Trophoblast cell (in vitro differentiated cells and primary cell): ENCODE data around the gene EGFL7.

Experiments
- DNase-seq, 2 donors: peaks; one replicate each; pipeline ENCODE4 v3.0.0-alpha.2; 2016
- H2AFZ ChIP-seq: 2 replicates; pipeline ENCODE4 v1.6.1; 2013; ENCODE audit warnings: low read length, moderate library complexity, mild to moderate bottlenecking; ENCODE audit not compliant: insufficient read depth, poor library complexity
- H2AK5ac ChIP-seq: 2 replicates; pipeline ENCODE4 v1.6.1; 2013; ENCODE audit warnings: mild to moderate bottlenecking, low read length
- H2BK120ac ChIP-seq: 2 replicates; pipeline ENCODE4 v1.6.1; 2013; ENCODE audit warnings: low read length, mild to moderate bottlenecking, moderate library complexity; ENCODE audit not compliant: insufficient read depth, poor library complexity
- H2BK12ac ChIP-seq: 2 replicates; pipeline ENCODE4 v1.6.1; 2013; ENCODE audit warnings: mild to moderate bottlenecking, low read length, moderate library complexity
- H2BK5ac ChIP-seq: 2 replicates; pipeline ENCODE4 v1.6.1; 2013; ENCODE audit warnings: low read length, low read depth, moderate library complexity, mild to moderate bottlenecking; ENCODE audit not compliant: poor library complexity
- H3K14ac ChIP-seq: 2 replicates; pipeline ENCODE4 v1.6.1; 2013; ENCODE audit warnings: mild to moderate bottlenecking, low read length
- H3K18ac ChIP-seq: 2 replicates; pipeline ENCODE4 v1.6.1; 2013; ENCODE audit warnings: mild to moderate bottlenecking, low read length
- H3K23ac ChIP-seq: 2 replicates; pipeline ENCODE4 v1.6.1; 2013; ENCODE audit warnings: low read length
- H3K27ac ChIP-seq: 2 replicates; pipeline ENCODE4 v1.5.1; 2013; ENCODE audit warnings: low read depth, mild to moderate bottlenecking, inconsistent platforms, low read length, moderate library complexity
- H3K27me3 ChIP-seq: 2 replicates; pipeline ENCODE4 v1.6.1; 2013; ENCODE audit warnings: inconsistent platforms, mild to moderate bottlenecking, low read length, moderate library complexity; ENCODE audit not compliant: insufficient read depth
- H3K36me3 ChIP-seq, 2 experiments: 1 replicate in 1 of 2; 2 replicates in 1 of 2; pipeline ENCODE4 v1.6.1; 2013; ENCODE audit warnings: low read length in 2 of 2, mild to moderate bottlenecking in 2 of 2, moderate library complexity in 1 of 2; ENCODE audit not compliant: insufficient read depth in 2 of 2, control insufficient read depth in 1 of 2
- H3K4ac ChIP-seq: 2 replicates; pipeline ENCODE4 v1.6.1; 2013; ENCODE audit warnings: low read depth, mild to moderate bottlenecking, low read length, moderate library complexity
- H3K4me1 ChIP-seq, 2 experiments: 1 replicate in 1 of 2; 2 replicates in 1 of 2; pipeline ENCODE4 v1.6.1; 2013; ENCODE audit warnings: low read length in 2 of 2, mild to moderate bottlenecking in 2 of 2, moderate library complexity in 1 of 2; ENCODE audit not compliant: insufficient read depth in 2 of 2, control insufficient read depth in 1 of 2
- H3K4me2 ChIP-seq: 2 replicates; pipeline ENCODE4 v1.6.1; 2013; ENCODE audit warnings: inconsistent platforms, mild to moderate bottlenecking, low read length, moderate library complexity
- H3K4me3 ChIP-seq: 2 replicates; pipeline ENCODE4 v1.5.1; 2013; ENCODE audit warnings: mild to moderate bottlenecking, low read depth, low read length, inconsistent platforms
- H3K79me1 ChIP-seq: one replicate; pipeline ENCODE4 v1.6.1; 2013; ENCODE audit warnings: low read length
- H3K79me2 ChIP-seq: 2 replicates; pipeline ENCODE4 v1.6.1; 2013; ENCODE audit warnings: low read length, mild to moderate bottlenecking; ENCODE audit not compliant: control insufficient read depth, insufficient read depth, poor library complexity
- H3K9ac ChIP-seq: 2 replicates; pipeline ENCODE4 v1.6.1; 2013; ENCODE audit warnings: mild to moderate bottlenecking, low read length
- H3K9me3 ChIP-seq: 2 replicates; pipeline ENCODE4 v1.6.1; 2013; ENCODE audit warnings: low read depth, mild to moderate bottlenecking, control low read depth, inconsistent platforms, low read length; ENCODE audit not compliant: insufficient read depth
- H4K12ac ChIP-seq: 2 replicates; pipeline ENCODE4 v1.6.1; 2013; ENCODE audit warnings: low read depth, mild to moderate bottlenecking, low read length, moderate library complexity
- H4K8ac ChIP-seq: 2 replicates; pipeline ENCODE4 v1.6.1; 2013; ENCODE audit warnings: low read depth, mild to moderate bottlenecking, low read length, moderate library complexity
- H4K91ac ChIP-seq: one replicate; pipeline ENCODE4 v1.6.1; 2013; ENCODE audit warnings: low read depth, mild to moderate bottlenecking, low read length, moderate library complexity
- WGBS: extraction: QIAGEN DNeasy Blood & Tissue Kit; methylation state at CpG from one replicate; pipeline ENCODE4 v1.1.7; 2013; ENCODE audit warnings: missing lambda C conversion rate; ENCODE audit not compliant: insufficient read length, insufficient coverage; ENCODE audit errors: extremely low coverage; 5-methylcytosine and 5-hydroxymethylcytosine counted together

EGFL7 gene

GRCh38 chr9:136626740-136627642 lies 35.7 kb upstream of the EGFL7 start:
- H2AK5ac ChIP-seq = no peak overlapping the region
- no peak overlapping the region for H3K18ac ChIP-seq
- peaks cover 8% of the 10 kb centered on the region for H3K9me3 ChIP-seq
- H3K4me1 ChIP-seq = peaks cover 5 to 8% of the 10 kb centered on the region in 2 experiments
- no peak overlapping the region for H3K9ac ChIP-seq
- no CpG with 5 or more reads among the region's 25 CpGs for WGBS
- H3K79me2 ChIP-seq = no peaks in the 10 kb centered on the region
- no peak overlapping the region for H2AFZ ChIP-seq
- no peak overlapping the region for H2BK12ac ChIP-seq
- H3K4ac ChIP-seq = no peak overlapping the region
- H3K27me3 ChIP-seq = no peaks in the 10 kb centered on the region
- no peak overlapping the region for H4K91ac ChIP-seq
- no peak overlapping the region for H3K4me3 ChIP-seq
- no peak overlapping the region for H4K12ac ChIP-seq
- no peak overlapping the region for H3K4me2 ChIP-seq
- H3K79me1 ChIP-seq = peaks cover 11% of the 10 kb centered on the region
- H3K36me3 ChIP-seq = no peaks in the 10 kb centered on the region
- no peak overlapping the region for H2BK5ac ChIP-seq
- no peak overlapping the region for H2BK120ac ChIP-seq
- H3K14ac ChIP-seq = no peak overlapping the region
- no peak overlapping the region for H3K23ac ChIP-seq
- H3K27ac ChIP-seq = no peak overlapping the region
- H4K8ac ChIP-seq = no peak overlapping the region
- no peak for DNase-seq

GRCh38 chr9:136627703-136628102 lies 35.0 kb upstream of the EGFL7 start:
- Histone ChIP-seq H3K36me3 (no peaks in the 10 kb centered on the region), H3K79me1 (peaks cover 11% of the 10 kb centered on the region), H3K9ac (no peak overlapping the region), H4K12ac (no peak overlapping the region), H3K27ac (no peak overlapping the region), H3K4me1 (peaks cover 5 to 8% of the 10 kb centered on the region in 2 experiments), H3K79me2 (no peaks in the 10 kb centered on the region), H2AK5ac (no peak overlapping the region), H3K14ac (no peak overlapping the region), H4K8ac (no peak overlapping the region), H3K4me2 (no peak overlapping the region), H2BK120ac (no peak overlapping the region), H2BK12ac (no peak overlapping the region), H4K91ac (no peak overlapping the region), H2BK5ac (no peak overlapping the region), H3K23ac (no peak overlapping the region), H2AFZ (no peak overlapping the region), H3K4me3 (no peak overlapping the region), H3K9me3 (peaks cover 8% of the 10 kb centered on the region), H3K18ac (no peak overlapping the region), H3K4ac (no peak overlapping the region), H3K27me3 (no peaks in the 10 kb centered on the region)
- WGBS = no CpG with 5 or more reads among the region's 17 CpGs
- DNase-seq = no peak

GRCh38 chr9:136628268-136628667 lies 34.4 kb upstream of the EGFL7 start:
- H3K4me1 ChIP-seq = peaks cover 5 to 8% of the 10 kb centered on the region in 2 experiments

GRCh38 chr9:136629001-136629878 lies 33.5 kb upstream of the EGFL7 start:
- no CpG with 5 or more reads among the region's 22 CpGs for WGBS
- no peak for DNase-seq
- no peak overlapping the region for H3K4me2 ChIP-seq
- no peak overlapping the region for H3K14ac ChIP-seq
- no peak overlapping the region for H2BK12ac ChIP-seq
- H3K9me3 ChIP-seq = peaks cover 8% of the 10 kb centered on the region
- H3K79me1 ChIP-seq = peaks cover 1% of the 10 kb centered on the region
- no peak overlapping the region for H3K4ac ChIP-seq
- no peak overlapping the region for H2BK5ac ChIP-seq
- H4K12ac ChIP-seq = no peak overlapping the region
- no peak overlapping the region for H4K8ac ChIP-seq
- H3K23ac ChIP-seq = no peak overlapping the region
- H2BK120ac ChIP-seq = no peak overlapping the region
- H3K27me3 ChIP-seq = no peaks in the 10 kb centered on the region
- H3K27ac ChIP-seq = no peak overlapping the region
- H3K4me3 ChIP-seq = no peak overlapping the region
- peaks cover 0 to 1% of the 10 kb centered on the region in 2 experiments for H3K4me1 ChIP-seq
- H4K91ac ChIP-seq = no peak overlapping the region
- no peak overlapping the region for H3K9ac ChIP-seq
- H3K18ac ChIP-seq = no peak overlapping the region
- H2AFZ ChIP-seq = no peak overlapping the region
- no peaks in the 10 kb centered on the region for H3K79me2 ChIP-seq
- no peaks in the 10 kb centered on the region for H3K36me3 ChIP-seq
- H2AK5ac ChIP-seq = no peak overlapping the region

More at GRCh38 chr9:136628268-136628667, 34.4 kb upstream of the EGFL7 start:
- H2BK5ac ChIP-seq = no peak overlapping the region
- peaks cover 8% of the 10 kb centered on the region for H3K9me3 ChIP-seq
- no peak overlapping the region for H3K4ac ChIP-seq
- H3K18ac ChIP-seq = no peak overlapping the region
- no peak overlapping the region for H3K27ac ChIP-seq
- H2AFZ ChIP-seq = no peak overlapping the region
- no peak overlapping the region for H3K4me3 ChIP-seq
- H4K91ac ChIP-seq = no peak overlapping the region
- no peak overlapping the region for H4K8ac ChIP-seq
- H2BK120ac ChIP-seq = no peak overlapping the region
- DNase-seq = no peak
- peaks cover 8% of the 10 kb centered on the region for H3K79me1 ChIP-seq
- no peaks in the 10 kb centered on the region for H3K79me2 ChIP-seq
- no peak overlapping the region for H3K4me2 ChIP-seq
- no peak overlapping the region for H2BK12ac ChIP-seq
- no peak overlapping the region for H3K23ac ChIP-seq
- no peak overlapping the region for H3K14ac ChIP-seq
- no peak overlapping the region for H2AK5ac ChIP-seq
- H3K9ac ChIP-seq = no peak overlapping the region
- no CpG with 5 or more reads among the region's 26 CpGs for WGBS
- no peaks in the 10 kb centered on the region for H3K27me3 ChIP-seq
- H4K12ac ChIP-seq = no peak overlapping the region
- H3K36me3 ChIP-seq = no peaks in the 10 kb centered on the region
